Measurements from ENCODE around the gene MAP3K4. TPM values are rescaled to one million over a fixed set of nuclear protein-coding genes. Genes with fewer than 3 reads are reported as not detected.

Gene MAP3K4
- total RNA-seq, 1 experiment from 2014 or later: 54.3 TPM

DNA sequence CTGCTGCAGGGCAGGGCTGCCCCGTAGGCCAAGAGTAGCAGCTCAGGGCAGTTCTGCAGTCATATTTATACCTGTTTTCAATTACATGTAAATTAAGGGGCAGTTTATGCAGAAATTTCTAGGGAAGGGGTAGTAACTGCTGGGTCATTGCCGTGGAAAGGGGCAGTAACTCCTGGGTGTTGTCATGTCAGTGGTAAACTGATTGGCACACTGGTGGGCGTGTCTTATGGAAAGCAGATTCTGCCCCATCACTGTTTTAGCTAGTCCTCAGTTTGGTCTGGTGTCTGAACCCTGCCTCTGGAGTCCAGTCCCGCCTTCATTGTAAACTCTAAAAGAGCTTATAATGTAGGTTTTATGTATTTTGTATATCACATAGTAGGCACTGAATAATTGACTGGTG, 22.1 kb downstream of the MAP3K4 start:
- no peak overlapping the region for H2BK15ac ChIP-seq (ENCODE audit: low read depth, low read length)
- H3K27me3 ChIP-seq (ENCODE audit: insufficient read depth, low read length): no peaks in the 10 kb centered on the region
- H3K4ac ChIP-seq (ENCODE audit: low read depth, low read length): no peak overlapping the region
- Mint-ChIP-seq H3K4me1 (peaks cover 45 to 61% of the 10 kb centered on the region in 2 experiments), H3K36me3 (ENCODE audit: insufficient read depth in 1 of 3, low read depth in 3 of 3) (peaks cover 5 to 14% (median 13%) of the 10 kb centered on the region in 3 experiments; a peak in 6 of 7 replicates), H3K27ac (peak overlapping the region; percentile 69 to 90 (median 75); a peak in 4 of 7 replicates), H3K27me3 (ENCODE audit: low read depth) (no peaks in the 10 kb centered on the region), H3K4me3 (no peak overlapping the region), H3K9me3 (no peaks in the 10 kb centered on the region)
- no peak overlapping the region for H2BK12ac ChIP-seq (ENCODE audit: insufficient read length, low read depth, low read length)
- H3K79me1 ChIP-seq (ENCODE audit: insufficient read depth, low read depth, low read length, poor library complexity, severe bottlenecking): peaks cover 5% of the 10 kb centered on the region
- H3K56ac ChIP-seq (ENCODE audit: insufficient read length, low read depth, low read length): no peak overlapping the region
- no peak overlapping the region for H3T11ph ChIP-seq (ENCODE audit: low read length)
- no peak overlapping the region for H3K18ac ChIP-seq (ENCODE audit: insufficient read length, low read depth, low read length)
- H3K14ac ChIP-seq (ENCODE audit: insufficient read depth, low read length): no peak overlapping the region
- peaks cover 2% of the 10 kb centered on the region for H3K23me2 ChIP-seq (ENCODE audit: insufficient read length, low read depth, low read length, poor library complexity, severe bottlenecking)
- TF ChIP-seq, protein P1, sequence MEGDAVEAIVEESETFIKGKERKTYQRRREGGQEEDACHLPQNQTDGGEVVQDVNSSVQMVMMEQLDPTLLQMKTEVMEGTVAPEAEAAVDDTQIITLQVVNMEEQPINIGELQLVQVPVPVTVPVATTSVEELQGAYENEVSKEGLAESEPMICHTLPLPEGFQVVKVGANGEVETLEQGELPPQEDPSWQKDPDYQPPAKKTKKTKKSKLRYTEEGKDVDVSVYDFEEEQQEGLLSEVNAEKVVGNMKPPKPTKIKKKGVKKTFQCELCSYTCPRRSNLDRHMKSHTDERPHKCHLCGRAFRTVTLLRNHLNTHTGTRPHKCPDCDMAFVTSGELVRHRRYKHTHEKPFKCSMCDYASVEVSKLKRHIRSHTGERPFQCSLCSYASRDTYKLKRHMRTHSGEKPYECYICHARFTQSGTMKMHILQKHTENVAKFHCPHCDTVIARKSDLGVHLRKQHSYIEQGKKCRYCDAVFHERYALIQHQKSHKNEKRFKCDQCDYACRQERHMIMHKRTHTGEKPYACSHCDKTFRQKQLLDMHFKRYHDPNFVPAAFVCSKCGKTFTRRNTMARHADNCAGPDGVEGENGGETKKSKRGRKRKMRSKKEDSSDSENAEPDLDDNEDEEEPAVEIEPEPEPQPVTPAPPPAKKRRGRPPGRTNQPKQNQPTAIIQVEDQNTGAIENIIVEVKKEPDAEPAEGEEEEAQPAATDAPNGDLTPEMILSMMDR (conservative IDR thresholded peaks at IDR 0.05): no peak
- no peak overlapping the region for H2BK120ac ChIP-seq (ENCODE audit: low read depth, low read length, poor library complexity, severe bottlenecking)
- H2AFZ ChIP-seq (ENCODE audit: low read length): no peak overlapping the region
- no peaks in the 10 kb centered on the region for H3K9me3 ChIP-seq (ENCODE audit: control insufficient read depth, low read depth, low read length)
- no peaks in the 10 kb centered on the region for H4K20me1 ChIP-seq (ENCODE audit: control insufficient read depth, insufficient read depth, insufficient read length)
- no peak overlapping the region for H4K8ac ChIP-seq (replicated peaks; ENCODE audit: insufficient read length, low read depth, low read length)
- WGBS (ENCODE audit: extremely low coverage, insufficient read length, low lambda C conversion rate): no CpG with 5 or more reads among the region's 4 CpGs
- no peak overlapping the region for H2BK5ac ChIP-seq (ENCODE audit: insufficient read length, low read length)
- H4K5ac ChIP-seq (ENCODE audit: insufficient read length, low read depth, low read length): no peak overlapping the region
- no peak overlapping the region for H3K4me2 ChIP-seq (ENCODE audit: insufficient read depth, insufficient read length, low read length)
- H2AK5ac ChIP-seq (ENCODE audit: insufficient read length, low read length): no peak overlapping the region
- H4K91ac ChIP-seq (ENCODE audit: insufficient read length, low read depth, low read length): no peak overlapping the region
- DNase-seq: peak; percentile 40
- H3K9ac ChIP-seq (ENCODE audit: extremely low read depth, insufficient read length, low read length): no peak overlapping the region
- no peaks in the 10 kb centered on the region for H3K4me1 ChIP-seq (ENCODE audit: insufficient read depth, low read length)
- H2BK20ac ChIP-seq (ENCODE audit: low read depth, low read length, poor library complexity, severe bottlenecking): no peak overlapping the region
- H3K79me2 ChIP-seq (ENCODE audit: insufficient read depth, low read length): peaks cover 6% of the 10 kb centered on the region; the same call in 1 of the 2 replicates
- H3K27ac ChIP-seq (ENCODE audit: insufficient read length, low read depth, low read length): no peak overlapping the region
- H3K23ac ChIP-seq (ENCODE audit: insufficient read length, low read depth, low read length): no peak overlapping the region
